SK-N-SH (cell line): ENCODE measurements around the gene GLS. TPM values are rescaled to one million over a fixed set of nuclear protein-coding genes. Genes with fewer than 3 reads are reported as not detected.
"Not testable (repeated sequence)": the region's sequence is repeated elsewhere in the genome, so short reads cannot be mapped to it uniquely, and the experiment has no call there.

Experiments used
- CTCF ChIA-PET: fragments of 300-600, 350-600 bp; formaldehyde crosslinking; extraction: SDS; loops from one replicate; lab custom pipeline; 2021; lab: Yijun Ruan, JAX
- POLR2A ChIA-PET: fragments of 350-600 bp; sonication (Branson Sonifier 250); formaldehyde crosslinking; extraction: SDS; loops from one replicate; lab custom pipeline; 2020; ENCODE audit warnings: antibody characterized with exemption, inconsistent platforms; lab: Yijun Ruan, JAX
- DNase-seq: peaks from one replicate; pipeline ENCODE4 v3.0.0; 2012
- H2AFZ ChIP-seq: fragments of 200-600 bp; sonication (generic); 2 replicates; pipeline ENCODE4 v1.8.1; 2016; ENCODE audit warnings: antibody characterized with exemption, mild to moderate bottlenecking, low read depth
- H3F3A ChIP-seq: fragments of 200-600 bp; sonication (generic); replicated peaks from 2 replicates; pipeline ENCODE3; 2016; ENCODE audit warnings: antibody characterized with exemption, mild to moderate bottlenecking; ENCODE audit not compliant: insufficient read depth
- H3K27ac ChIP-seq, 2 experiments: fragments of 200-500 bp in 1 of 2; fragments of 200-600 bp in 1 of 2; sonication (Bioruptor generic) in 1 of 2; sonication (generic), shearing (Covaris generic) in 1 of 2; 2 replicates each; pipeline versions ENCODE4 v1.5.1 to v1.6.1; 2014 to 2016; ENCODE audit warnings: low read depth in 2 of 2, inconsistent platforms in 1 of 2, low read length in 1 of 2, mild to moderate bottlenecking in 1 of 2, mixed read lengths in 1 of 2
- H3K27me3 ChIP-seq: fragments of 200-600 bp; sonication (generic), shearing (Covaris generic); 2 replicates; pipeline ENCODE4 v1.6.1; 2016; ENCODE audit warnings: mixed run types; ENCODE audit not compliant: insufficient read depth
- H3K36me3 ChIP-seq, 2 experiments: fragments of 200-500 bp in 1 of 2; fragments of 200-600 bp in 1 of 2; sonication (Bioruptor generic) in 1 of 2; sonication (generic) in 1 of 2; replicated peaks in 1 of 2; 2 replicates each; pipeline versions ENCODE3 to v1.5.1; 2014 to 2016; ENCODE audit warnings: low read length in 1 of 2, mild to moderate bottlenecking in 1 of 2; ENCODE audit not compliant: insufficient read depth in 2 of 2, control insufficient read depth in 1 of 2
- H3K4me1 ChIP-seq, 2 experiments: fragments of 200-500 bp in 1 of 2; fragments of 200-600 bp in 1 of 2; sonication (Bioruptor generic) in 1 of 2; sonication (generic), shearing (Covaris generic) in 1 of 2; 2 replicates each; pipeline versions ENCODE4 v1.5.1 to v1.6.1; 2014 to 2016; ENCODE audit warnings: low read depth in 1 of 2, low read length in 1 of 2, mixed run types in 1 of 2; ENCODE audit not compliant: insufficient read depth in 2 of 2, control insufficient read depth in 1 of 2
- H3K4me2 ChIP-seq: fragments of 200-600 bp; sonication (generic), shearing (Covaris generic); 2 replicates; pipeline ENCODE4 v1.6.1; 2017; ENCODE audit warnings: mixed run types
- H3K4me3 ChIP-seq, 2 experiments: fragments of 200-500 bp in 1 of 2; fragments of 200-600 bp in 1 of 2; sonication (Bioruptor generic) in 1 of 2; sonication (generic), shearing (Covaris generic) in 1 of 2; 2 replicates each; pipeline versions ENCODE4 v1.5.1 to v1.8.1; 2014 to 2016; ENCODE audit warnings: low read depth in 2 of 2, inconsistent platforms in 1 of 2, low read length in 1 of 2, mild to moderate bottlenecking in 1 of 2, mixed read lengths in 1 of 2, moderate library complexity in 1 of 2
- H3K79me2 ChIP-seq: fragments of 200-600 bp; sonication (generic); 2 replicates; pipeline ENCODE4 v1.8.1; 2017; ENCODE audit warnings: mild to moderate bottlenecking; ENCODE audit not compliant: insufficient read depth
- H3K9ac ChIP-seq: fragments of 200-600 bp; sonication (generic); 2 replicates; pipeline ENCODE4 v1.6.1; 2017; ENCODE audit warnings: mixed run types
- H3K9me2 ChIP-seq: fragments of 200-600 bp; sonication (generic); 2 replicates; pipeline ENCODE4 v1.6.1; 2017; ENCODE audit warnings: mixed run types
- H3K9me3 ChIP-seq: fragments of 200-600 bp; sonication (generic); 2 replicates; pipeline ENCODE4 v1.6.1; 2017; ENCODE audit warnings: mixed run types, mild to moderate bottlenecking, moderate library complexity
- H4K20me1 ChIP-seq: fragments of 200-600 bp; sonication (generic); 2 replicates; pipeline ENCODE4 v1.6.1; 2017; ENCODE audit warnings: mild to moderate bottlenecking, mixed run types; ENCODE audit not compliant: insufficient read depth
- CHD2 ChIP-seq: fragments of 150-350 bp; IDR thresholded peaks from 2 replicates; pipeline ENCODE4 v1.6.1; 2018; ENCODE audit warnings: low read length; ENCODE audit not compliant: partially characterized antibody
- FOSL2 ChIP-seq: IDR thresholded peaks from 2 replicates; pipeline ENCODE4 v1.4.0; 2012; ENCODE audit warnings: low read depth, mild to moderate bottlenecking, moderate library complexity, borderline replicate concordance
- GABPA ChIP-seq: IDR thresholded peaks from 2 replicates; pipeline ENCODE4 v1.4.0; 2012; ENCODE audit warnings: low read depth, mild to moderate bottlenecking
- GATA2 ChIP-seq: sonication (generic); formaldehyde crosslinking; IDR thresholded peaks from 2 replicates; pipeline ENCODE4 v1.5.0; 2020; ENCODE audit warnings: mild to moderate bottlenecking, missing genetic modification reagents
- JUND ChIP-seq: IDR thresholded peaks from 2 replicates; pipeline ENCODE4 v1.4.0; 2012
- NRF1 ChIP-seq: IDR thresholded peaks from 2 replicates; pipeline ENCODE4 v1.6.1; 2012; ENCODE audit warnings: low read depth, mild to moderate bottlenecking, low read length
- POLR2AphosphoS5 ChIP-seq: IDR thresholded peaks from 2 replicates; pipeline ENCODE4 v1.6.1; 2012; ENCODE audit warnings: low read depth, low read length
- SMC3 ChIP-seq: IDR thresholded peaks from 2 replicates; pipeline ENCODE4 v1.6.1; 2012; ENCODE audit warnings: low read depth, low read length, improper control_type of control experiment
- TCF12 ChIP-seq: IDR thresholded peaks from 2 replicates; pipeline ENCODE4 v1.4.0; 2012
- ZBTB33 ChIP-seq: IDR thresholded peaks from 2 replicates; pipeline ENCODE4 v1.4.0; 2012; ENCODE audit warnings: low read depth, borderline replicate concordance
- WGBS: methylation state at CpG from one replicate; pipeline ENCODE4 v1.1.6; 2017; ENCODE audit warnings: low lambda C conversion rate; 5-methylcytosine and 5-hydroxymethylcytosine counted together
- polyA plus RNA-seq, 3 experiments: library from polyadenylated mRNA; depleted of rRNA; stranded (reverse); fragments of >200 nt; gene quantifications; 2 replicates each; pipeline ENCODE4 v1.2.3, GENCODE V29; 2012
- TF ChIP-seq, protein P1 (sequence below): IDR thresholded peaks from 2 replicates; pipeline ENCODE4 v1.6.1; 2012; ENCODE audit warnings: mild to moderate bottlenecking, low read depth, low read length, moderate library complexity
- TF ChIP-seq, protein P2 (sequence below): fragments of 150-350 bp; IDR thresholded peaks from 2 replicates; pipeline ENCODE4 v1.6.1; 2016; ENCODE audit warnings: mild to moderate bottlenecking, low read depth, low read length

Gene GLS
- polyA plus RNA-seq, 1 of the 3 experiments (the other 2 are of a cell fraction): 37.2 TPM

- TF ChIP-seq ZBTB33 (no peak), GABPA (no peak), TCF12 (no peak)
- Histone ChIP-seq H3K27ac (no peak overlapping the region), H4K20me1 (no peaks in the 10 kb centered on the region), H3K4me2 (no peak overlapping the region), H2AFZ (no peak overlapping the region), H3K27me3 (no peaks in the 10 kb centered on the region), H3K9ac (no peak overlapping the region), H3F3A (peaks cover 16% of the 10 kb centered on the region), H3K36me3 (peaks cover 38% of the 10 kb centered on the region in 2 experiments), H3K9me2 (no peaks in the 10 kb centered on the region), H3K79me2 (no peaks in the 10 kb centered on the region), H3K4me3 (no peak overlapping the region), H3K4me1 (no peaks in the 10 kb centered on the region), H3K9me3 (0 out of 2 replicates have a peak, but pooled peaks cover 4% of the 10 kb centered on the region)
- 86% methylated on average over 5 of the region's 5 CpGs for WGBS
- POLR2A ChIA-PET: no interaction called here
- CTCF ChIA-PET: interaction anchor here (0.7 kb wide), 1 partner anchor 31 kb away, joined by 3 read pairs; no protein-coding TSS in a partner anchor
- no peak for DNase-seq
These were observed 79.5 kb downstream of the GLS start for GRCh38 chr2:190959911-190960788.

GRCh38 chr2:190961117-190961516 lies 80.5 kb downstream of the GLS start:
- H3K27ac ChIP-seq, H2AFZ ChIP-seq, H3K9me3 ChIP-seq, DNase-seq, H3K4me2 ChIP-seq, H3K27me3 ChIP-seq, CTCF ChIA-PET, H3K9me2 ChIP-seq, H3K4me3 ChIP-seq, H3K79me2 ChIP-seq, H3K4me1 ChIP-seq, H4K20me1 ChIP-seq, POLR2A ChIA-PET, H3K9ac ChIP-seq: not testable (repeated sequence)
- H3K36me3 ChIP-seq: peaks cover 46 to 48% of the 10 kb centered on the region in 2 experiments
- WGBS: 98% methylated on average over 5 of the region's 5 CpGs
- peaks cover 16% of the 10 kb centered on the region for H3F3A ChIP-seq

GRCh38 chr2:190961918-190962487 lies 81.4 kb downstream of the GLS start:
- Histone ChIP-seq H4K20me1 (no peaks in the 10 kb centered on the region), H3K36me3 (peaks cover 47 to 53% of the 10 kb centered on the region in 2 experiments), H3K9me2 (no peaks in the 10 kb centered on the region), H3K27ac (no peak overlapping the region), H3K27me3 (no peaks in the 10 kb centered on the region), H3K9ac (no peak overlapping the region), H3K4me2 (no peak overlapping the region), H2AFZ (no peak overlapping the region), H3K9me3 (no peaks in the 10 kb centered on the region), H3K79me2 (no peaks in the 10 kb centered on the region), H3K4me3 (no peak overlapping the region), H3F3A (peaks cover 13% of the 10 kb centered on the region), H3K4me1 (no peaks in the 10 kb centered on the region)
- CTCF ChIA-PET: no interaction called here
- whole genome bisulfite sequencing: 100% methylated on average over 2 of the region's 2 CpGs
- POLR2A ChIA-PET: no interaction called here
- DNase-seq: no peak
- TF ChIP-seq NRF1: no peak
- no peak for TF ChIP-seq GATA2 (CRISPR knock-in tag)
- TF ChIP-seq CHD2: no peak
- no peak for TF ChIP-seq POLR2AphosphoS5
- no peak for TF ChIP-seq JUND
- TF ChIP-seq SMC3: no peak
- TF ChIP-seq, protein P1, sequence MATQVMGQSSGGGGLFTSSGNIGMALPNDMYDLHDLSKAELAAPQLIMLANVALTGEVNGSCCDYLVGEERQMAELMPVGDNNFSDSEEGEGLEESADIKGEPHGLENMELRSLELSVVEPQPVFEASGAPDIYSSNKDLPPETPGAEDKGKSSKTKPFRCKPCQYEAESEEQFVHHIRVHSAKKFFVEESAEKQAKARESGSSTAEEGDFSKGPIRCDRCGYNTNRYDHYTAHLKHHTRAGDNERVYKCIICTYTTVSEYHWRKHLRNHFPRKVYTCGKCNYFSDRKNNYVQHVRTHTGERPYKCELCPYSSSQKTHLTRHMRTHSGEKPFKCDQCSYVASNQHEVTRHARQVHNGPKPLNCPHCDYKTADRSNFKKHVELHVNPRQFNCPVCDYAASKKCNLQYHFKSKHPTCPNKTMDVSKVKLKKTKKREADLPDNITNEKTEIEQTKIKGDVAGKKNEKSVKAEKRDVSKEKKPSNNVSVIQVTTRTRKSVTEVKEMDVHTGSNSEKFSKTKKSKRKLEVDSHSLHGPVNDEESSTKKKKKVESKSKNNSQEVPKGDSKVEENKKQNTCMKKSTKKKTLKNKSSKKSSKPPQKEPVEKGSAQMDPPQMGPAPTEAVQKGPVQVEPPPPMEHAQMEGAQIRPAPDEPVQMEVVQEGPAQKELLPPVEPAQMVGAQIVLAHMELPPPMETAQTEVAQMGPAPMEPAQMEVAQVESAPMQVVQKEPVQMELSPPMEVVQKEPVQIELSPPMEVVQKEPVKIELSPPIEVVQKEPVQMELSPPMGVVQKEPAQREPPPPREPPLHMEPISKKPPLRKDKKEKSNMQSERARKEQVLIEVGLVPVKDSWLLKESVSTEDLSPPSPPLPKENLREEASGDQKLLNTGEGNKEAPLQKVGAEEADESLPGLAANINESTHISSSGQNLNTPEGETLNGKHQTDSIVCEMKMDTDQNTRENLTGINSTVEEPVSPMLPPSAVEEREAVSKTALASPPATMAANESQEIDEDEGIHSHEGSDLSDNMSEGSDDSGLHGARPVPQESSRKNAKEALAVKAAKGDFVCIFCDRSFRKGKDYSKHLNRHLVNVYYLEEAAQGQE: no peak
- TF ChIP-seq, protein P2, sequence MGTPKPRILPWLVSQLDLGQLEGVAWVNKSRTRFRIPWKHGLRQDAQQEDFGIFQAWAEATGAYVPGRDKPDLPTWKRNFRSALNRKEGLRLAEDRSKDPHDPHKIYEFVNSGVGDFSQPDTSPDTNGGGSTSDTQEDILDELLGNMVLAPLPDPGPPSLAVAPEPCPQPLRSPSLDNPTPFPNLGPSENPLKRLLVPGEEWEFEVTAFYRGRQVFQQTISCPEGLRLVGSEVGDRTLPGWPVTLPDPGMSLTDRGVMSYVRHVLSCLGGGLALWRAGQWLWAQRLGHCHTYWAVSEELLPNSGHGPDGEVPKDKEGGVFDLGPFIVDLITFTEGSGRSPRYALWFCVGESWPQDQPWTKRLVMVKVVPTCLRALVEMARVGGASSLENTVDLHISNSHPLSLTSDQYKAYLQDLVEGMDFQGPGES: no peak
- no peak for TF ChIP-seq FOSL2
